HG03060 (cell line): ENCODE measurements around the gene ALDH1L1.
"Not testable (repeated sequence)": the region's sequence is repeated elsewhere in the genome, so short reads cannot be mapped to it uniquely, and the experiment has no call there.

ENCODE experiments used
- ATAC-seq: cut with Tn5 transposase; IDR thresholded peaks from one replicate; pipeline ENCODE4 v1.9.1; 2021; ENCODE audit warnings: low read depth, moderate number of reproducible peaks; ENCODE audit not compliant: unreplicated experiment

Gene ALDH1L1

GRCh38 chr3:126108676-126109050 lies 71.7 kb downstream of the ALDH1L1 start:
- no peak for ATAC-seq

DNA sequence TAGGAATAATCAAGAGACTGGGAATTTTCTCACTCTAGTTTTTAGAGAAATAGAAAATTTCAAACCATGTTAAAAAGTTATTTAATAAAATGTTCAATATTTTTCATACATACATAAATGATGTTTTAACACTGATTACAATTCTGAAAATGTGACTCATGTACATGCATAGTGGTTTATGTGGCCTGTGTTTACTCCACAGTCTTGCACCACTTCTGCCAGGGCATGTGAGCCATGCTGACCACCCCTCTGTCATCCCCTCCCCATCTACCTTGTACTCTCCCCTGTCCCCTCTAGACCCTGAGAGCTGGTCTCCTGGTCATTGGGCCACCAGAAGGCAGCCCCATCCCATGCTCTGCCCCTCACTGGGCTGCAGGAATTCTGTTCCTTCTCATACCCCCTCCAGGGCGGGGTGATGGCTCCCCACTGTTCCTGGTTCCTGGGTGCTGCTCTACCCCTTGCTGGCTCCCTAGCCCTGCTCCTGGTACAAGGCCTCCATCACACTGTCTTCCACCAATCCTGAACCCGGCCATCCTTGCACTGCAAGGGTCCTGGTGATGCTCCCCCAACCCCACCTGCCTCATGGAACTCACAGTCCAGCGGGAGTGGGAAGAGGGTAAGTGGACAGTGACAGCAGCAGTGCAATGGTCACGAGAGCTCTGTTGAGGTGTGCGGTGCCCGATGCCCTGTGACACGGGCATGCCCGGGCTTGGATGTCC lies 72.3 kb downstream of the ALDH1L1 start:
- no peak for ATAC-seq

DNA sequence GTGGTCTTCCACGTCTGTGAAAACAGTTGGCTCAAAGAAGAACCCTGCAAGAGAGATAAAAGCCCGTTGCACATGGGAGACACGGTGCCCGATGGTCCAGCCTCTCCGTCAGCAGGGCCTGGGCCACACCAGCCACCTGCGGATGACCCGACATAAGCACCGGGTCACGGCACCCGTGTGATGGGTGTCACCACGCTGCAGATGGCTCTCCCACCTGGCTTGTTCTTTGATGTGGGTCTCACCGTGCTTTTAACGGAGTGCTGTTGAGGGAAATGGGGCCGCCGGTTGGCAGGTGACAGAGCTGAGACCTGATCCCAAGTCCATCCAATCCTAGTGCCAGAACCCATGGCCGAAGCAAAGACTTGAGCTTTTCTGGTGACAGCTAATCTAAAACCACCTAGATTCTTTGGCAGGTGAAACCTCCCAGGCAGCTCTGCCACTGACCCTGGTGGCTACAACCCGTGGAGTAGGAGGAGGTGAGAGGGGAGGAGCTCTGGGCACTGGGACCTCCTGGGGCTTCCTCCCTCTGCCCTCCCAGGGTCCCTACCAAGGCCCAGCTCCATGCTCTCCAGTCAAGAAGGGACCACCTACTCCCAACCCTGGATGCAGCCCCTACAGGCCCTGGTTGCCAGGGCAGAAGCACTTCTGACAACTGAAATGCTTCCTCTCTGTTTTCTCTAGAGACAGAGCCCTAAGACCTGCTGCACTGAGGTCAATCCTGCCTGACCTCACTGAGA lies 73.0 kb downstream of the ALDH1L1 start:
- ATAC-seq: no peak

DNA sequence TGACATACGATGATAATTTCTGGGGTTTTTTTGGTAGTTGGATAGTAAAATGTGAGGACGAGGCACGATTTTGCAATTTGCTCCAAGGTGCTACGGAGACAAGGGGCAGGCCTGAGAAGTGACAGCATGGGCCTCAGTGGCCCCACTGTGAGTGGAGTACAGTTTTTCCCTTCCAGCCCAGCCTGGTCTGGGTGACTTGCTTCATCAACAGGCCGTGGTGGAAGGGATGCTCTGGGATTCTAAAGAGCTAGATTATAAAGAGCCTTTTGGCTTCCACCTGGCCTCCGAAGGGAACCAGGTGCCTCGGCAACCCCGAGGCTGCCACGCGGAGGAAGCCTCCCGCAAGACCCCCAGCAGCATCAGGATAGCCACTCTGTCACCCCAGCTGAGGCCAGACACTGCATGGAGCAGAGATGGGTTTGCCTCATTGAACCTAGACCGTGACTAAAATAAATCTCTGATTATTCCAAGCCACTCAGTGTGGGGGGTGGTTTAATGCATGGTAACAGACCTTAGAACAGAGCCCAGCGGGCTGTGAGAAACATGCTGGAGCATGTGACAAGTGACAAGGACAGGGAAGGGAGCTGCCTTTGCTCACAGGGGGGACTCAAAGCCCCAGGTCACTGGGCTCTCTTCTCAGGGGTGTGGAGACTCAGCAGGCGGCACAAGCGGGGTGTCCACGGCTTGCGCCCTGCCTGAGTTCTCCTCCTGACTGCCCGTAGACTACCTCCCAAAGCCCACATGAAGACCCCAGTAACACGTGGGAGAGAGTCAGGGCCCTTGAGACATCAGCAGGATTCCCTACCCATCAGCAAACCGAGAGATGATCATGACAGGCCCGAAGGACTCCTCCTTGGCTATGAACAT lies 73.8 kb downstream of the ALDH1L1 start:
- ATAC-seq: no peak

DNA sequence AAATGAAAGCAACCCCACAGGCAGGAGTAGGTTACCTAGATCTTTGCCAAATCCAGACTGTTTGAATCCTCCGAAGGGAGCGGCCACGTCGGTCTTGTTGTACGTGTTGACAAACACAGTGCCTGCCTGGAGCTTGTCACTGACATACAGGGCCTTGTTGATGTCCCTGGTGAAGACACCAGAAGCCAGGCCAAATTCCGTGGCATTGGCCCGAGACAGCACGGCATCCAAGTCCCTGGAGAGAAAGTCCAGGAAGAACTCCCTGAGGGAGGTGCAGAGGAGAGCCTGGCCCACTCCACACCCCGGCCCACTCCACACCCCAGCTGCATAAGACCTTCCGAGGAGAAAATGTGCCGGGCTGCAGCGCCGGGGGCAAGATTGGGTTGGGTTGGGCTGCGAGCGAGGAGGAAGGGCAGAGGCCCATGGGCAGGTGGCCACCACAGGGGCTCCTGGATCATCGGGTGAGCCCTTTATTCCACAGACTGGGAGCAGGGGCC lies 74.6 kb downstream of the ALDH1L1 start:
- ATAC-seq: no peak

DNA sequence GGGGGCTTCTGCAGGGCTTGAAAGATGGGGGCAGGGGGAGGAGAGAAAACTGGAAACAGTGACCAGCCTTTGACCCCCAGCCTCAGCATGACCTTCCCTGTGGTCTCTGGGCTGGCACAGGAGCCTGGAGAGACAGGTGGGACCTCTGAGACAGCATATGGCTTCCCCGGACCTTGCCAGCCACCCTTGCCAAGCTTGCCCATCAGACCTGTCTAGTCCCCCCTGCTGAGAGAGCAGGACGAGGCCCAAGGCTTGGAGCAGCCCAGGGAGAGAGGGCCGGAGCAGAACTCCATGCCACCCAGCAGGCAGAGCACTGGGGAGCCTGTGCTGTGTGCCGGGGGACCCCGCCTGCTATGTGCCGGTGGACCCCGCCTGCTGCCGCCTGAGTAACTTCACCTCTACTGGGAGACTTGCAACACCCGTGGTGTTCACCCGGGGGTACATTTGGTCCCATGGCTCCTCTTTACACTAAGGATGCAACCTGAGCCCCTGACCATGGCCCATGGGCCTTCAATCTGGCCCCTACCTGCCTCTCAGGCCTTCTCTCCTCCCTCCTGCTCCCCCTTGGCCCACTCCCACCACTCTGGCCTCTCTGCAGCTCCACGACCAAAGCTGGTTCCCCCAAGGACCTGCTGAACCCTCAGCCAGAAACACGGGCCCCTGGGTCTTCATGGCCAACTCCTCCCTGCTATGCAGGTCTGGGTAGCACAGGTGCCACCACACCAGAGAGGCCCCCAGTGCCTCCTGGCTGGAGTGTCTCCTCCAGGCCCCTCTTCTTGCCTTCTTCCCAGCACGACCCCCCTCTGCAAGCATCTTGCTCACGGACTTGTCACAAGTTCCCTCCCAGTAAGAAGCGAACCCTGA lies 75.4 kb downstream of the ALDH1L1 start:
- ATAC-seq: no peak

DNA sequence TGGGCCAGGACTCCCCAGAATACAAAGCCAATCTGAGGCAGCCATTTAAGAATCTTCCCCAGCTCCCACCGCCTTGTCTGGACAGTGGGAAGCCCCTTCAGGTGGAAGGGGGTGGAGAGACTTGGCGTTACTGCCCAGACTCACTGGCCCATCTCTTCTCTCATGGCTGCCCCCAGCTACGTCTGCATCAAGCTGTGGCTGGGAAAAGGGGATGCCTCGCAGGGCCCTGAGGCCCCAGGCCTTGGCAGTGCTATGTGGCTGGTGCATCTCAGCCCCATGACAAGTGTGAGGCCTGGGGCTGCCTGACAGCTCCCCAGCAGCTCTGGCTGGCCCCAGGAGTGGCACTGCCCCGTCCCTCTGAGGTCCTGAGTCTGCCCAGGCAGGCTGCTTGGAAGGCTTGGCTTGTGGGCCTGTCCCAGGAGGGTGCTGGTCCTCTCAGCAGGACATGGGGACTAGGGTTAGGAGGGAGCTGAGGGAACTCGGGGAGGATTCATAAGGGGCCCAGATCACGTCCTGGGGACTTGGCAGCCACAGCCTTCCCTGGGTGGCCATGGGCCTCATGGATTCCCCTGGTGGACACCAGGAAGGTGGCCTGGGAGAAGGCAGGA lies 76.3 kb downstream of the ALDH1L1 start:
- ATAC-seq: no peak

DNA sequence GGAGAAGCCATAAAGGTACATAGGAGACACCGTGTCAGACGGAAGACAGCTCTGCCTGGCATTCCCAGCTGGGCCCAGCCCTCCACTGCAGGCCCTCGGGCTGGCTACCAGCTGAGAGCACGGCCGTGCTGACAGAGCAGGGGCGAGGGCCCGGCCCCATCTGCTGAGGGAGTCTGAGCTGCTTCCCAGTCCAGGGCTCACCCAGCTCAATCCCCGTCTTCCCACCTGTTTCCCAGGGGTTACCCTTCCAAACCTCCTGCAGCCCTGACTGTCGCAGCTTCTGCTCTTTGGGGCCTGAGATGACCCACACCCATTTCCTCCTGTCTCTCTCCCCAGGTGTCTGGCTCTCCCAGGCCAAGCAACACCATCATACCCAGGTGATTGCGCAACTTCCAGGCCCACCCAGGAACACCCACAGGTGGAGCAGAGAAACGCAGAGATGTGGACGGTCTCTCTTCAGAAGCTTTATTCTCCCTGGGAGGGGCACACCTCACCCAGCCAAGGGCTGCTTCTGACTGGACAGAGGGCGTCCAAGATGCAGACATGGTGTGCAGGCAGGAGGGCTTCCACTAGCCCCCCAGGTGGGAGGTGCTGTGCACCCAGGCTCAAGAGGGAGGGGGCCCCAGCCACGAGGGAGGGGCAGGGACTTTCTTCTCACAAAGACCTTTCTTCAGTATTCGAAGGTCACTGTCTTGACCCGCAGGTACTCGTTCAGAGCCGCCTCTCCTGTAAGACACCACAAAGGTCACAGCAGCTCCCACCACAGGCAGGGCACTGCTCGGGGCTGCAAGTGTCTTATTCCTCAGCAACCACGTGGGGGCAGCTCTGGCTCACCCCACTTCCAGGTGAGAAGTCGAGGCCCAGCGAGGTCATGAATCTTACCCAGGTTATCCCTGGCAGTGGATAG lies 77.0 kb downstream of the ALDH1L1 start:
- ATAC-seq: no peak

DNA sequence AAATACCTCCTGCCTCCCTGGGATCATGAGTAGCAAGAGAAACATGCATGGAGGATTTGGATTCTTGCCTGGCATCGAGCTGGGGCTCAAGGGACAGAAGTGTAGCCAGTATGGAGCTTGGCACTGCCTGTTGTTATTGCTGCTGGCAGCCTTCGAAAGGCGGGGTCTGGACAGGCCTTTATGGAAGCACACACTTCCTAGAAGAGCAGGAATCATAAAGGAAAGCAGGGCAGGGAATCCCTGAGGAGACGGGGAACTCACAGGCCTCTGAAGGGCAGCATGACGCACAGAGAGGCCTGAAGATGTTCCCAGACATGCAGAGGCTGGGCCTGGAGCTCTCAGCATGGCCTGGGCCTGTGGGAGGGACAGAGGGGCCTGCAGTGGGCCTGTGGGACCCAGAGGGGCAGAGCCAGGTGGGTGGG lies 77.8 kb downstream of the ALDH1L1 start:
- no peak for ATAC-seq

DNA sequence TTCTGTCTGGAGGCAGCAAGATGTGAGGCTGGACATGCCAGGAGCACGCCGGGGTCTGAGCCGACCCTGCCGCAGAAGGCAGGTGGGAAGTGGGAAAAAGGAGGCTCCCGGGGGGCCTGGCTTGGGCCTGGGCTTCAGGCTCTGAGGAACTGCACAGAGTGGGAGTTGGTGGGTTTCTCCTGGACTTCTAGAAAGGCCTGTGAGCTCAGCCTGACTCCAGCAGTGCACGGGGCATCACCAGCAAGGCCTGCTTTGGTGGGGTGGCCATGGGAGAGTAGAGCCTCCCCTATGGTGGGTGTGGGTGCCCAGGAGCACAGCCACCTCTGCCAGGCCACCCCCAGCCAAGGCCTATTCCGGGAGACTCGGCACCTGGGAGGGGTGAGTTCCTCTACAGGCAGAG lies 78.4 kb downstream of the ALDH1L1 start:
- ATAC-seq: no peak

DNA sequence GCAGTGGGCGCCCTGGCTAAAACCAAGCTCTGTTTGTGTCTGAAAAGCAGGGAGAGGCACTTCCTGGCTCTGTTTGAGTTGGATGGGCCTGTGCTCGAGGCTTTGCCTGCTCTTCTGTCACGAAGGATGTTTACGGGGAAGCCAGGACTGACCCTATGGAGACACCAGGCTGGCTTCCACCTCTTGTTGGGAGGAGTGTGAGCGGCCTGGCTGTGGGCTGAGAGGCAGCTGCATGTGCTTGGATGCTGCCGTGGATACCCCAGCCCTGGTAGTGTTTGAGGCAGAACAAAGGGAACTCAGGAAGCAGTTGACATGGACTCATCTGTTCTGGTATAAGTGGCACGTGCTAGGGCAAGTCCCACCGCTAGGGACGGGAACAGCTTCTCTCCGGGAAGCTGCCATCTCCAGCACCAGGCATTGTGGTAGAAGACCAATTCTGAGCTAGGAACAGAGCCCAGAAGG lies 78.8 kb downstream of the ALDH1L1 start:
- no peak for ATAC-seq

GRCh38 chr3:126100634-126101301 lies 79.6 kb downstream of the ALDH1L1 start:
- no peak for ATAC-seq

DNA sequence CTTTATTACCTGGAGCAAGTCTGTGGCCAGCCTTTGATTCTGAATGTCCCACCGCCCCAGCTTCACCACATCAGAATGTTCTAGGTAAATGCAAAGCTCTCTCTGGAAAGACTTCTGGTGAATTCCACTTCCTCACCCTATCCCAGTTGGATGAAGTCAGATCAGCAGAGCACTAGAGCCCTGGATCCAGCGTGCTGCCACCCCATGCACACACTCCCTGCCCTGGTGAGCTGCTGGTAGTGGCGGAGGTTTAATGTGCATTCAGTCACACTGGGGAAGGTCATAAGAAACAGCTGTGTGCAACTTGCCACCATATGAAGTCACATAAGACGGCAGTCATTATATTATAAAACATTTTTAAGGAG lies 80.1 kb downstream of the ALDH1L1 start:
- ATAC-seq: no peak

GRCh38 chr3:126098391-126098858 lies 82.0 kb downstream of the ALDH1L1 start:
- no peak for ATAC-seq

DNA sequence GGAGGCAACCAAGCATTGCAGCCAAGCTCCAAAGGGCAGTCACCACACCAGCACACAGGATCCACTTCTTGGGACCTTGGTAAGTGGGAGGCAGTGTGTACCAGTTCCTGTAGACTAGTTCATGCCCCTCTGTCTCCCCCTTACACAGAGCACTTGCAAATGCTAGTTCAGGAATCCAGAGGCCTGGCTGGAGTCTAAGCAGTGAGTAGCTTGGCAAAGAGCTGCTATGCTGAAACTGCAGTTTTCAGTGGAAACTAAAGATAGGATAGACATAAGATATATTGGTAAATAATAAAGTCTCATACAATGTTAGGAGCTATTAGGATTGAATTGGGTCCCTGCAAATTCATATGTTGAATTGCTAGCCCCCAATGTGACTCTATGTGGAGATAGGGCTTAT lies 82.6 kb downstream of the ALDH1L1 start:
- ATAC-seq: no peak

GRCh38 chr3:126096274-126096673 lies 84.1 kb downstream of the ALDH1L1 start:
- ATAC-seq: not testable (repeated sequence)

DNA sequence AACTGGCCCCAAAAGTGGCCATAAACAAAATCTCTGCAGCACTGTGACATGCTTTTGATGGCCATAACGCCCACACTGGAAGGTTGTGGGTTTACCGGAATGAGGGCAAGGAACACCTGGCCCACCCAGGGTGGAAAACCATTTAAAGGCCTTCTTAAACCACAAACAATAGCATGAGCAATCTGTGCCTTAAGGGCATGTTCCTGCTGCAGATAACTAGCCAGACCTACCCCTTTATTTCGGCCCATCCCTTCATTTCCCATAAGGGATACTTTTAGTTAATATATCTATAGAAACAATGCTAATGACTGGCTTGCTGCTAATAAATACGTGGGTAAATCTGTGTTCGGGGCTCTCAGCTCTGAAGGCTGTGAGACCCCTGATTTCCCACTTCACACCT lies 88.3 kb downstream of the ALDH1L1 start:
- ATAC-seq: not testable (repeated sequence)

DNA sequence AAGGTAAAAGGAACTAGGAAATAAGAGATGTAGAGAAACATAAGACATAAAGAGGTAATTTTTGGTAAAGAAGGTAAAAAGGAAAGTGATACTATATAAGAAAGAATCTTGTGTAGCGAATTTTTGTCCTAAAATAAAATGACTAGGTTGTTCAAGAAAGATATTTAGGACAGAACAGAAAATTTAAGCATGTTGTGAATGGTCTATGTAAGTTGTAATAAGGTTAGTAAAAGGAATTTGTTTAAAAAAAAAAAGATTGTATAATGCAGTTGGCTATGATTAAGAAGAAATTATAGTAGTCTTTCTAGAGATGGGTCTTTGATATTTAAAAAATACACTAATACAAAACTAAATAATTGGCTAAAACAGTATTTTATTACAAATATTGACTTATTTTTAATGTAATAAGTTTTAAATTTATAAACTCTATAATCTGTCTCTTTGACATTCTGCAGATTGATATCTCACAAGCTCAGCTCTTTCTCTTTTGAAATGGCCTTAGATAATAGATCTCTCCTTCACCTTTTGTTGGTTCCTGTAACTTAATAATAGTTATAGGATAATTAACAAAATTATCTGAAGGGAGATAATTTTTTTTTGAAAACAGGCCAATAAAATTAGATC lies 92.7 kb downstream of the ALDH1L1 start:
- no peak for ATAC-seq
